GM10248 (cell line): ENCODE measurements around the gene SMAP2.

Source experiments
- CTCF ChIA-PET: fragments of 300-600 bp; sonication (Branson Sonifier 250); formaldehyde crosslinking; extraction: SDS; loops from one replicate; lab custom pipeline; 2021; ENCODE audit warnings: antibody characterized with exemption; lab: Yijun Ruan, JAX
- POLR2A ChIA-PET: fragments of 350-650 bp; sonication (Branson Sonifier 250); formaldehyde crosslinking; extraction: SDS; loops from one replicate; lab custom pipeline; 2020; ENCODE audit warnings: antibody characterized with exemption; lab: Yijun Ruan, JAX
- DNase-seq: peaks from one replicate; pipeline ENCODE4 v3.0.0; 2012; ENCODE audit errors: extremely low spot score
- TF ChIP-seq, protein P1 (sequence below): IDR thresholded peaks from 2 replicates; pipeline ENCODE4 v1.5.1; 2012; ENCODE audit warnings: mild to moderate bottlenecking, low read depth; ENCODE audit errors: extremely low read depth, missing control alignments, control extremely low read depth

SMAP2 gene

DNA sequence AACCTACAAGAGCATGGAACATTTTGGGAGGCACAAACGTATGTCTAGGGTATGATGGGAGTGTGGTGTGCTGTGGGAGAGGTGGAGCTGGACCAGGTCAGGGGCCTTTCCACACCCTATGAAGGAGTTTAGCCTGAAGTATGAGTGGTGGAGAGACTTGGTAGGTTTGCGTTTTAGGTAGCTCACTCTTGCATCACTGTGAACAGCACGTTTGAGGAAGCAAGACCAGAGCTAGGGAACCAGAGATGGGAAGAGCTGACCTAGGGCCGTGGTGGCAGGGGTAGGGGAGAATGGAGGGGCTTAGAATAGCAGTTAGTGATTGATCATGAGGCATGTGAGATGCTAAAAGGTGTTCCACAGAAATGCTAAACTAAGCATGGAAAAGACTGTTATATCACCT, 51.7 kb downstream of the SMAP2 start:
- no peak for DNase-seq
- ChIA-PET CTCF (interaction anchor here (1.5 to 5.4 kb wide), 5 partner anchors 9 to 281 kb away, joined by 3 to 27 read pairs (median 10); no protein-coding TSS in a partner anchor), POLR2A (interaction anchor here (0.6 to 1.0 kb wide), 2 partner anchors 9 to 178 kb away, joined by 3 to 4 read pairs; no protein-coding TSS in a partner anchor)
- TF ChIP-seq, protein P1, sequence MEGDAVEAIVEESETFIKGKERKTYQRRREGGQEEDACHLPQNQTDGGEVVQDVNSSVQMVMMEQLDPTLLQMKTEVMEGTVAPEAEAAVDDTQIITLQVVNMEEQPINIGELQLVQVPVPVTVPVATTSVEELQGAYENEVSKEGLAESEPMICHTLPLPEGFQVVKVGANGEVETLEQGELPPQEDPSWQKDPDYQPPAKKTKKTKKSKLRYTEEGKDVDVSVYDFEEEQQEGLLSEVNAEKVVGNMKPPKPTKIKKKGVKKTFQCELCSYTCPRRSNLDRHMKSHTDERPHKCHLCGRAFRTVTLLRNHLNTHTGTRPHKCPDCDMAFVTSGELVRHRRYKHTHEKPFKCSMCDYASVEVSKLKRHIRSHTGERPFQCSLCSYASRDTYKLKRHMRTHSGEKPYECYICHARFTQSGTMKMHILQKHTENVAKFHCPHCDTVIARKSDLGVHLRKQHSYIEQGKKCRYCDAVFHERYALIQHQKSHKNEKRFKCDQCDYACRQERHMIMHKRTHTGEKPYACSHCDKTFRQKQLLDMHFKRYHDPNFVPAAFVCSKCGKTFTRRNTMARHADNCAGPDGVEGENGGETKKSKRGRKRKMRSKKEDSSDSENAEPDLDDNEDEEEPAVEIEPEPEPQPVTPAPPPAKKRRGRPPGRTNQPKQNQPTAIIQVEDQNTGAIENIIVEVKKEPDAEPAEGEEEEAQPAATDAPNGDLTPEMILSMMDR: no peak

DNA sequence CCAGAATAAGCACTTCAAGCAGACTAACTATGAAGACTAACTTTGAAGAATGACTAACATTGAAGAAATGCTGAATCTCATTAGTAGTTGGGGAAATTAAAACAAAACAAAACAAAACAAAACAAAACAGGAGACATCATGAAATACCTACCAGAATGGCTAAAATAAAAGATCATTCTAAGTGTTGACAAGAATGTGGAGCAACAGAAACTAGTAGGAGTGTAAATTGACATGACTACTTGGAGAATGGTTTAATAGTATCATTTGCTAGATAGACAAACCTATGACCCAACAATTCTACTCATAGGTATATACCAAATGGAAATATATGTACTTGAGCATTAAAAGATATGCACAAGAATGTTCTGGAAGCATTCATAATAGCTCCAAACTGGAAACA, 57.9 kb downstream of the SMAP2 start:
- POLR2A ChIA-PET: no interaction called here
- TF ChIP-seq, protein P1: no peak

DNA sequence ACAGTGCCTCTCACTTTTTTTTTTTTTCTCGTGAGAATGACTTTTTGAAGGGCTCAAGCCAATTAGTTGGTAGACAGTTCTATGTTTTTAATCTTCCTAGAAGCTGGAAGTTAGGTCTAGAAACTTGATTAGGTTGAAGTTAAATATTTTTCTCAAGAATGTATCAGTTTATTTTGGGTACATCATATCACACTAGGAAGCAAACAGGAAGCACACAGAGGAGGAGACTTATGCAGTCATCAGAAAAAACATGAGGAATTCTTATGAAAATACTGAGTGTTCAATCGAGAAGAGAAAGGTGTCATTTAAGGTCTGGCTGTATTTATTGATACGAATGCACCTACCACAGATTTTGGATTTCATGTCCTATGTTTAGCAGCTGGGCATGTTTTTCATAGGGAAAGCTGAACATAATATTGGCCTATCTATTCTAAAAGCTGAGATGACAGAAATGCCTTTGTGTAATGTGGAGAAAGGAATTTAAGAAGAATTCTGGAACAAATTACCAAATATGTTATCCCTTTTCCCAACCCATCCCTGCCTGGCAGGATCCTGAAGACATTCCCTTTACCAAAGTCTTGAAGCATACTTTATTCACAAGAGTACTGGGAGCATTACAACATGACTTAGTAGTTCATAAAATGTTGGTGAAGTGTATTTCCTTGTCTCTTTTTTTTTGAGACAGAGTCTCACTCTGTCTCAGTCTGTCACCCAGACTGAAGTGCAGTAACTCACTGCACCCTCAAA, 59.3 kb downstream of the SMAP2 start:
- DNase-seq: no peak
- CTCF ChIA-PET: interaction anchor here (1.8 to 3.3 kb wide), 2 partner anchors 7 to 28 kb away, joined by 6 to 13 read pairs; no protein-coding TSS in a partner anchor
- POLR2A ChIA-PET: interaction anchor here (0.7 kb wide), 1 partner anchor 111 kb away, joined by 4 read pairs; no protein-coding TSS in a partner anchor
- TF ChIP-seq, protein P1: no peak

More for the DNA sequence above, 57.9 kb downstream of the SMAP2 start:
- CTCF ChIA-PET: no interaction called here
- DNase-seq: no peak

DNA sequence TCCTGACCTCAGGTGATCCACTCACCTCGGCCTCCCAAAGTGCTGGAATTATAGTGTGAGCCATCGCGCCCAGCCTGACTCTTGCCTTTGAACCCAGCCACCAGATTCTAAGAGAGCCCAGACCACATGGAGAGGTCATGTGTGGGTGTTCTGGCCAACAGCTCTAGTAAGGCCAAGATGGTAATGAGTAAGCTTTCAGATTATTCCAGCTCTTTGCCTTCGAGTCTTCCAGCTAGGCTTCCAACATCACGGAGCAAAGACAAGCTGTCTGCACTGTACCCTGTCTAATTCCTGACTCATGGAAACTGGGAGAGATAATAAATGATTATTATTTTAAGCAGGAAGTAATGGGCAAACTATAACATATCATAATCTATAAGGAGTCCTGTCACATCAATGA, 61.9 kb downstream of the SMAP2 start:
- TF ChIP-seq, protein P1: no peak
- DNase-seq: no peak
- CTCF ChIA-PET: interaction anchor here (1.0 to 3.3 kb wide), 3 partner anchors 10 to 28 kb away, joined by 3 to 13 read pairs (median 7); no protein-coding TSS in a partner anchor
- POLR2A ChIA-PET: interaction anchor here (0.6 kb wide), 1 partner anchor 344 kb away, joined by 4 read pairs; no protein-coding TSS in a partner anchor

DNA sequence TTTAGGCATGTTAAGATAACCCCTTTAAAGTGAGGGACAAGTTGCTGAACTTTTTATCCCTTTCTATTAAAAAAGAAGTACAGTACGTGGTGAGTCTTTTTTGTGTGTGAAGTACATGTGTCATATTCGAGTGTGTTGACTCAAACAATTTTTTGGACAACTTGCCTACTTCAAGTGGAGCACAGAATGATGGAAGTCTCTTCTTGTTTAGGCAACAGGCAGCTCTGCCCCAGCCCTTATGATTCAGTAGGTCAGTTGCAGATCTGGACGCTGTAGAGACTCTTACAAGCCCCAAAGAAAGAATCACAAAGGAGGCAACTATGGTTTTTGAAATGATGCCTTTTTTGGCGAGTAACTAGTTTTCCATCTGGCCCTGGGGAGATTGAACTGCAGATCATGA, 62.3 kb downstream of the SMAP2 start:
- TF ChIP-seq, protein P1: no peak
- ChIA-PET CTCF (interaction anchor here (1.0 to 2.2 kb wide), 2 partner anchors 12 to 28 kb away, joined by 3 to 7 read pairs; no protein-coding TSS in a partner anchor), POLR2A (no interaction called here)
- no peak for DNase-seq

DNA sequence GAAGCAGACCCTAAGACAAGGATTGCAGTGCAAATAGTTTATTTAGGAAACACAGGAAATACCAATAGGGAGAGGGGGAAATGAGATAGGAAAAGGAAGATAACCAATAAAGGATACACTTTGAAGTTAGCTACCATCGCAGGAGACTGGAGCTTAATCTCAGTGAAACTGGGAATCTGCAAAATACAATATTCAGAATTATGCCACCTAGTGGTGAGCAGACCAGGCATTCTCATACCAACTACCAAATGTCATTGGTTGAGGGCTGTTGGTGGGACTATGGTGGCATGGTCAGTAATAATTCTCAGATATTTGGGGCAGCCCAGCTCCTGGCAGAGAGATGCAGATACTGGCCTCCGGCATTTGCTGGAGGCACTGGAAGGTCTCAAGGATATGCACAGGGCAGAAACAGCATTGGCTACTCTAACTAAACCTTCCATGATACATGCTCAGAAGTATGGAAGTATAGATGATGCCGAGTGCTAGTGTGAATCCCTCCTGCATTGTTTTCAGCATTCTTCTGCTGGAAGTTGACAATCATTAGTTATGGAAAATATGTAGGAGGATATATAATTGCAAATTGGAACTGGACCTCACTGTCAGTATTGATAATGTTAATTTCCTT, 65.0 kb downstream of the SMAP2 start:
- POLR2A ChIA-PET: no interaction called here
- peak; percentile 34 for DNase-seq
- TF ChIP-seq, protein P1: no peak
- CTCF ChIA-PET: interaction anchor here (0.5 to 4.5 kb wide), 12 partner anchors 9 to 1213 kb away, joined by 3 to 27 read pairs (median 4); partner anchors contain the start of gene ZFP69B
